ENCODE results near the gene WDR55. TPM values are rescaled to one million over a fixed set of nuclear protein-coding genes. Genes with fewer than 3 reads are reported as not detected.

Gene WDR55
- total and polyA plus RNA-seq, 10 of the 15 experiments (the other 5 are each of a cell fraction or from before 2014, with no cell fraction given), result 3.4 to 27.8 (median 20.3) TPM

GRCh38 chr5:140700177-140701144 lies 35.8 kb downstream of the WDR55 start, which contains the start of gene ZMAT2:
Gene ZMAT2, plus strand, starts transcription at chr5:140700447. Its CDS starts 14 bp downstream, at chr5:140700461.
- H3K4me2 ChIP-seq (ENCODE audit: control insufficient read depth, insufficient read depth), result peak within 1 kb of the TSS; percentile 79
- DNase-seq (ENCODE audit: low read depth, low spot score) (peak; percentile 96), ATAC-seq (peak; percentile 100), FAIRE-seq (peak; percentile 100)
- H3K36me3 ChIP-seq (ENCODE audit: control insufficient read depth in 2 of 2, insufficient read depth in 2 of 2, low read length in 1 of 2), result peaks cover 16 to 50% of the 10 kb centered on the region in 2 experiments
- peak within 1 kb of the TSS; percentile 91 for H3K9ac ChIP-seq (ENCODE audit: control insufficient read depth, insufficient read depth, low read length)
- H4K20me1 ChIP-seq (ENCODE audit: control insufficient read depth, insufficient read depth), result no peaks in the 10 kb centered on the region
- BruUV-seq (replicated peaks), result TSS peak; percentile 58
- H3K27ac ChIP-seq (ENCODE audit: control insufficient read depth, insufficient read depth), result peak within 1 kb of the TSS; percentile 38; the same call in 1 of the 2 replicates
- no peaks in the 10 kb centered on the region for H3K27me3 ChIP-seq (replicated peaks in 1 of 2; ENCODE audit: control insufficient read depth in 2 of 2, insufficient read depth in 2 of 2, low read length in 1 of 2)
- H3K9me3 ChIP-seq (replicated peaks; ENCODE audit: control insufficient read depth, insufficient read depth, low read length), result no peaks in the 10 kb centered on the region
- peaks cover 7% of the 10 kb centered on the region; the same call in 1 of the 2 replicates for H3K4me1 ChIP-seq (ENCODE audit: control insufficient read depth, insufficient read depth, low read length)
- ChIA-PET POLR2A (interaction anchor here (0.6 to 1.7 kb wide), 9 partner anchors 8 to 298 kb away, joined by 3 to 15 read pairs (median 4); partner anchors contain the start of genes HARS1, HARS2, IK and NDUFA2), RAD21 (ENCODE audit: unreplicated experiment) (interaction anchor here (1.0 to 1.3 kb wide), 5 partner anchors 10 to 299 kb away, joined by 3 to 18 read pairs (median 6); partner anchors contain the start of genes HARS1, HARS2, IK and NDUFA2), CTCF (interaction anchor here (1.1 to 2.3 kb wide), 3 partner anchors 10 to 153 kb away, joined by 5 to 13 read pairs (median 5); partner anchors contain the start of genes EIF4EBP3, HARS1 and HARS2), SMC1A (ENCODE audit: uncharacterized antibody, unreplicated experiment) (interaction anchor here (1.0 to 1.1 kb wide), 4 partner anchors 10 to 53 kb away, joined by 5 to 9 read pairs (median 6); partner anchors contain the start of genes HARS1, HARS2, IK and NDUFA2)
- peak within 1 kb of the TSS; percentile 92 for H3K4me3 ChIP-seq
- 2% methylated on average over 44 of the region's 44 CpGs for WGBS (ENCODE audit: insufficient coverage, insufficient replicate concordance, low lambda C conversion rate, missing lambda C conversion rate)
- peaks cover 14% of the 10 kb centered on the region for H3K79me2 ChIP-seq (ENCODE audit: control insufficient read depth, insufficient read depth, low read length)
- H2AFZ ChIP-seq (ENCODE audit: control insufficient read depth, low read depth, low read length), result peak within 1 kb of the TSS; percentile 70
- in situ Hi-C loops (cut with MboI) (no loop called here), intact Hi-C loops (cut with micrococcal nuclease; ENCODE audit: unreplicated experiment) (no loop called here)
- TF ChIP-seq DPF2 (IDR thresholded peaks at IDR 0.05) (no peak), TCF7 (IDR thresholded peaks at IDR 0.05; ENCODE audit: borderline replicate concordance) (no peak), BHLHE40 (IDR thresholded peaks at IDR 0.05; ENCODE audit: borderline replicate concordance in 1 of 2, low read depth in 2 of 2, low read length in 1 of 2) (no peak), MEF2B (IDR thresholded peaks at IDR 0.05; ENCODE audit: partially characterized antibody, poor library complexity, severe bottlenecking) (no peak), SUZ12 (IDR thresholded peaks at IDR 0.05; ENCODE audit: unreplicated experiment) (no peak), IKZF2 (IDR thresholded peaks at IDR 0.05) (no peak), TAF1 (IDR thresholded peaks at IDR 0.05; ENCODE audit: borderline replicate concordance, low read depth, low read length) (peak; percentile 99), RELB (IDR thresholded peaks at IDR 0.05; ENCODE audit: low read depth) (peak; percentile 97), CTCF (IDR thresholded peaks at IDR 0.05 in 2 of 3, conservative IDR thresholded peaks at IDR 0.05 in 1 of 3; ENCODE audit: control insufficient read depth in 2 of 3, extremely low read depth in 1 of 3, insufficient read depth in 1 of 3, low read depth in 3 of 3, low read length in 3 of 3) (no peak), MTA3 (IDR thresholded peaks at IDR 0.05; ENCODE audit: borderline replicate concordance, low read length) (no peak; the same call in 1 of the 2 replicates), YY1 (IDR thresholded peaks at IDR 0.05; ENCODE audit: low read depth, low read length) (peak; percentile 99), MXI1 (IDR thresholded peaks at IDR 0.05; ENCODE audit: low read depth, low read length) (peak; percentile 56; the same call in 1 of the 2 replicates), USF2 (IDR thresholded peaks at IDR 0.05; ENCODE audit: borderline replicate concordance, low read depth, low read length) (no peak), CBX3 (IDR thresholded peaks at IDR 0.05; ENCODE audit: borderline replicate concordance, low read depth) (no peak), SIN3A (IDR thresholded peaks at IDR 0.05; ENCODE audit: low read depth, low read length) (peak; percentile 62; the same call in 1 of the 2 replicates), RB1 (IDR thresholded peaks at IDR 0.05; ENCODE audit: borderline replicate concordance) (no peak), NBN (IDR thresholded peaks at IDR 0.05) (no peak), CHD1 (IDR thresholded peaks at IDR 0.05; ENCODE audit: low read depth, low read length) (no peak)

Data from GM12878 (cell line).